Astrocyte of the cerebellum (primary cell): ENCODE data around the gene AMOTL1.
"Not testable (repeated sequence)": the region's sequence is repeated elsewhere in the genome, so short reads cannot be mapped to it uniquely, and the experiment has no call there.

Source experiments
- DNase-seq: peaks from one replicate; pipeline ENCODE4 v3.0.0-alpha.2; 2011; ENCODE audit warnings: low read depth
- H3K4me3 ChIP-seq: 2 replicates; pipeline ENCODE4 v1.5.1; 2011; ENCODE audit warnings: mild to moderate bottlenecking, low read depth, low read length, moderate library complexity
- CTCF ChIP-seq: IDR thresholded peaks from 2 replicates; pipeline ENCODE4 v1.5.1; 2012; ENCODE audit warnings: low read length, low read depth, moderate library complexity, mild to moderate bottlenecking; ENCODE audit errors: missing control alignments
- in situ Hi-C: cut with HindIII; loops from 2 replicates; pipeline ENCODE4 v1.10.0; 2017; ENCODE audit warnings: low sequenced_read_pairs

AMOTL1 gene

GRCh38 chr11:94790661-94791180 lies 22.6 kb downstream of the AMOTL1 start:
- in situ Hi-C loops, result no loop called here
- no peak overlapping the region for H3K4me3 ChIP-seq
- no peak for DNase-seq
- TF ChIP-seq CTCF, result no peak

- DNase-seq, result no peak
- no peak for TF ChIP-seq CTCF
- no peak overlapping the region for H3K4me3 ChIP-seq
- in situ Hi-C loops, result no loop called here
These were observed 23.2 kb downstream of the AMOTL1 start for GRCh38 chr11:94791216-94791889.

GRCh38 chr11:94791942-94792341 lies 23.8 kb downstream of the AMOTL1 start:
- H3K4me3 ChIP-seq, in situ Hi-C loops, DNase-seq: not testable (repeated sequence)

- no peak overlapping the region for H3K4me3 ChIP-seq
- in situ Hi-C loops, result no loop called here
- DNase-seq, result no peak
- no peak for TF ChIP-seq CTCF
These were observed 24.3 kb downstream of the AMOTL1 start for GRCh38 chr11:94792451-94792850.

GRCh38 chr11:94793002-94793401 lies 24.8 kb downstream of the AMOTL1 start:
- no peak for TF ChIP-seq CTCF
- in situ Hi-C loops, result no loop called here
- no peak overlapping the region for H3K4me3 ChIP-seq
- DNase-seq, result no peak

- no peak overlapping the region for H3K4me3 ChIP-seq
These were observed 25.7 kb downstream of the AMOTL1 start for GRCh38 chr11:94793822-94794221.

More at GRCh38 chr11:94793822-94794221, 25.7 kb downstream of the AMOTL1 start:
- no peak for TF ChIP-seq CTCF
- no peak for DNase-seq
- in situ Hi-C loops, result no loop called here
